Activated naive CD4-positive, alpha-beta T cell treated with anti-CD3 and anti-CD28 coated beads, Interleukin-2, amount 10 ng/mL, durations not matched to agents 7 days and 5 days (primary cell): ENCODE results near the gene HDAC11.
A peak's percentile ranks its signal among the peaks of the same experiment; 100 is the strongest.

Source experiments
- CTCF ChIA-PET: fragments of 350-600 bp; sonication (Branson Sonifier 250); formaldehyde crosslinking; loops from one replicate; lab custom pipeline; 2021; ENCODE audit warnings: antibody characterized with exemption; lab: Charles Lee
- DNase-seq: peaks from one replicate; pipeline ENCODE4 v3.0.0-alpha.2; 2020
- H3K27ac Mint-ChIP-seq: one replicate; pipeline ENCODE4 v1.8.0; 2021; ENCODE audit warnings: mild to moderate bottlenecking, moderate library complexity, mixed read lengths
- H3K27me3 Mint-ChIP-seq: one replicate; pipeline ENCODE4 v1.8.0; 2021; ENCODE audit warnings: mild to moderate bottlenecking, mixed read lengths
- H3K36me3 Mint-ChIP-seq: one replicate; pipeline ENCODE4 v1.8.0; 2021; ENCODE audit warnings: mixed read lengths
- H3K4me1 Mint-ChIP-seq: one replicate; pipeline ENCODE4 v1.8.0; 2021; ENCODE audit warnings: mixed read lengths
- H3K4me3 Mint-ChIP-seq: one replicate; pipeline ENCODE4 v1.8.0; 2021; ENCODE audit warnings: mild to moderate bottlenecking, moderate library complexity, mixed read lengths
- H3K9me3 Mint-ChIP-seq: one replicate; pipeline ENCODE4 v1.8.0; 2021; ENCODE audit warnings: mixed read lengths

The HDAC11 gene

DNA sequence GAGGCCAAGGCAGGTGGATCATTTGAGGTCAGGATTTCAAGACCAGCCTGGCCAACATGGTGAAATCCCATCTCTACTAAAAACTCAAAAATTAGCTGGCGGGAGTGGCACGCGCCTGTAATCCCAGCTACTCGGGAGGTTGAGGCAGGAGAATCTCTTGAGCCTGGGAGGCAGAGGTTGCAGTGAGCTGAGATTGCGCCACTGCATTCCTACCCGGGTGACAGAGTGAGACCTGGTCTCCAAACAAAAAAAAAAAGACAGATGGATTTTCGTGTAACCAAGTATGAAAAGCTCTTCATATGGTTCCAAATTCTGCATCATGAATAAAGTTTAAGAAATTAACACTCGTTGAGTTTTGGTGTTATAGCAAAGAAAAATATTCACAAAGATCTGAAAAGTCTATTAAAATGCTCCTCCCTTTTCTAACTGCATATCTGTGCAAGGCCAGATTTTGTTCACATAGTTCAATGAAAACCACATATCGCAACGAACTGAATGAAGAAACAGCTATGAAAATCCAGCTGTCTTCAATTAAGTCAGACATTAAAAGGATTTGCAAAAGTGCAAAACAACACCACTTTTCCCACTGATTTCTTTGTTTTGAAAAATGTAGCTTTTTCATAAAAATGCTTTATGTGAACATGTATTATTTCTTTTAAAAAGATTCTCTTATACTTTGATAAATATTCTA, 45.0 kb downstream of the HDAC11 start:
- DNase-seq = no peak

DNA sequence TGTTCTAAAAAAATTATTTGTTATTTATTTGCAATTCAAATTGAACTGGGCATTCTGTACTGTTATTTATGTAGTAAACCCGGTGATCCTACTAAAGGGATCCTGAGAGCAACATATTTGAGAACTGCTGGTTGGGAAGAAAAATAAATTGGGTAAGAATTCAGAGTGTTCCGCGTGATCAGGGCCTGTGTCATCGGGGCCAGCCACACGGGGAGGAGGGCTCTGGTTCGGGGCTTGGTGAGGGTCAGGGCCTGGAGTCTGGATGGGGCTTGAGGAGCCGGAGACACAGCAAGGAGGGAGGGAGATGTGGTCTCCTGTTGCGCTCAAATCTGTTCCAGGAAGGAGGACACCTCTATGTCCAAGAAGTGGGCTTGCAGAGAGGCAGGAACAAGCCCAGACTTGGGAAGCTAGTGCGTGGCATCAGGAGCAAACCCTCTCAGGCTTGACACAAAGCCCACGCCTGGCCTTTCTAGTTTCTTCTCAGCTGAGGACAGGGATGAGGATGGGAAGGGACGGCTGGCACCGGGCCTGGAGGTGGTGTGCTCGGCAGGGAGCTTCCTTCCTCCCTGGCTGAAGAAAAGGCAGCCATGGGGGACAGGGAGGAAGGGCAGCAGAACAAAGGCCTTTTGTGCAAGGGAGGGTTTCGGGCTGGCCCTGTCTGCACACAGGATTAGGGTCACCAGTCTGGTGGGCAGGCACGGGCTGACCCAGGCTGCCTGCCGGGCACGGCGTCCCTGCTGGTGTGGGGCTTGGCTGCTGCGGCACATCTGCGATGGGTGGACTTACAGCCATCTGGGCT, 45.9 kb downstream of the HDAC11 start:
- DNase-seq = no peak
- H3K9me3 Mint-ChIP-seq = no peaks in the 10 kb centered on the region
- no peaks in the 10 kb centered on the region for H3K4me1 Mint-ChIP-seq
- CTCF ChIA-PET = no interaction called here
- no peak overlapping the region for H3K27ac Mint-ChIP-seq
- no peak overlapping the region for H3K4me3 Mint-ChIP-seq
- H3K36me3 Mint-ChIP-seq = no peaks in the 10 kb centered on the region
- H3K27me3 Mint-ChIP-seq = peaks cover 40% of the 10 kb centered on the region

More for the DNA sequence above, 45.0 kb downstream of the HDAC11 start:
- Mint-ChIP-seq H3K4me3 (no peak overlapping the region), H3K9me3 (no peaks in the 10 kb centered on the region), H3K36me3 (no peaks in the 10 kb centered on the region), H3K4me1 (no peaks in the 10 kb centered on the region), H3K27ac (no peak overlapping the region), H3K27me3 (peaks cover 40% of the 10 kb centered on the region)
- CTCF ChIA-PET = interaction anchor here (1.0 kb wide), 1 partner anchor 30 kb away, joined by 3 read pairs; no protein-coding TSS in a partner anchor

GRCh38 chr3:13526626-13526949, 46.5 kb downstream of the HDAC11 start:
- Mint-ChIP-seq H3K9me3 (no peaks in the 10 kb centered on the region), H3K4me1 (no peaks in the 10 kb centered on the region), H3K36me3 (no peaks in the 10 kb centered on the region), H3K4me3 (no peak overlapping the region), H3K27ac (peak overlapping the region; percentile 17), H3K27me3 (peaks cover 40% of the 10 kb centered on the region)
- DNase-seq = no peak
- CTCF ChIA-PET = no interaction called here

DNA sequence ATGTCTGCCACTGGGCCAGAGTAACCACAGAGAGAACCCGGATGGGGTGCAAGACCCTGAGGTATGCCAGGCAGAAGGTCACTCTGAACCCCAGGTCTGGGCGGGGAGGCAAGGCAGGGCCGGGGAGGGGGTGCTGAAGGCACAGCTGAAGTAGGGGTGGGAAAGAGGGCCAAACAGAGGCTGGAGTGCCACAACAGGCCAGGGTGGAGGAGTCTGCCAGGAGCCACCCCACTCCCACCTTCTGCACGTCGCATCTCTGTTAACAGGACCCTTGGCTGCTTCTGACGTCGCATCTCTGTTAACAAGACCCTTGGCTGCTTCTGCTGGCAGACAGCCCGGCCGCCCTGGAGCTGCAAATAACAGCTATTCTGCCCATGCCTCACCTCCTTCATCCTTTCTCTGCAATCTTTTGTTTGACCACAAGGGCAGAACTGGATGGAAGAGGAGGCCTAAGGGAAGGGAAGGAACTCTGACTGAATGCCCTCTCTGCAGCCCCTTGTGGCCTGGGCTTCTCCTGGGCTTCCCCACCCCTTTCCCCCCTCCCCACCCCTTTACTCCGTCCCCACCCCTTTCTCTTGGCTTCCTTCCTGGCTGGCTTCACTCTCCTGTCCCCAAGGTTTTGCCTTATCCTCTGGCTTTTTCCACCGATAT, 48.2 kb downstream of the HDAC11 start:
- Mint-ChIP-seq H3K4me3 (no peak overlapping the region), H3K27ac (no peak overlapping the region), H3K9me3 (no peaks in the 10 kb centered on the region), H3K4me1 (no peaks in the 10 kb centered on the region), H3K36me3 (no peaks in the 10 kb centered on the region), H3K27me3 (peaks cover 44% of the 10 kb centered on the region)
- no peak for DNase-seq
- CTCF ChIA-PET = no interaction called here

GRCh38 chr3:13529196-13530112, 49.3 kb downstream of the HDAC11 start:
- no peaks in the 10 kb centered on the region for H3K4me1 Mint-ChIP-seq
- H3K9me3 Mint-ChIP-seq = no peaks in the 10 kb centered on the region
- H3K4me3 Mint-ChIP-seq = no peak overlapping the region
- H3K27ac Mint-ChIP-seq = no peak overlapping the region
- no peak for DNase-seq
- no peaks in the 10 kb centered on the region for H3K36me3 Mint-ChIP-seq
- CTCF ChIA-PET = no interaction called here
- H3K27me3 Mint-ChIP-seq = peaks cover 45% of the 10 kb centered on the region

GRCh38 chr3:13530241-13531009, 50.3 kb downstream of the HDAC11 start:
- no peak overlapping the region for H3K4me3 Mint-ChIP-seq
- no peak overlapping the region for H3K27ac Mint-ChIP-seq
- no peaks in the 10 kb centered on the region for H3K9me3 Mint-ChIP-seq
- peaks cover 55% of the 10 kb centered on the region for H3K27me3 Mint-ChIP-seq
- no peak for DNase-seq
- H3K36me3 Mint-ChIP-seq = no peaks in the 10 kb centered on the region
- no peaks in the 10 kb centered on the region for H3K4me1 Mint-ChIP-seq
- CTCF ChIA-PET = no interaction called here

GRCh38 chr3:13532085-13532484, 52.0 kb downstream of the HDAC11 start:
- no peak for DNase-seq
- Mint-ChIP-seq H3K27me3 (peaks cover 60% of the 10 kb centered on the region), H3K36me3 (no peaks in the 10 kb centered on the region), H3K27ac (no peak overlapping the region), H3K9me3 (no peaks in the 10 kb centered on the region), H3K4me3 (no peak overlapping the region), H3K4me1 (peaks cover 7% of the 10 kb centered on the region)
- CTCF ChIA-PET = no interaction called here

DNA sequence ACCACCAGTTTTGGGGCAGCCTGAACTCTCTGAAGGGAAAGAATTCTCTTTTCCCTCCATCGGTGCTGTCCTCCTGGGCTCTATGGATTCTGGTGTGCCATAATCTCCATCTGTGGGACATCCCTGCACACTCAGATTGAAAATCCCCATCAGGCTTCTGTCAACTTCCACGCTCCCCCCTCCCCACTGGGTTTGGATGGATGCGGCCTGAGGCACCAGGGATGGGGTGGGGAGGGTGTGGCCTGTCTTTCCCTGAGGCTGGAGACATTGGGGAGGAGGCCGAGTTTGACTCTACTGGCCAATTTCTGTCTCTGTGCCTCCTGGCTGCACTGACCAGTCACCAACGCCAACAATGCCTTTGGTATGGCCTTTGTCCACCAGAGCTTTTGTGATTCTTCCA, 52.5 kb downstream of the HDAC11 start:
- Mint-ChIP-seq H3K27me3 (peaks cover 62% of the 10 kb centered on the region), H3K4me3 (no peak overlapping the region)
- DNase-seq = no peak

GRCh38 chr3:13533885-13534301, 53.8 kb downstream of the HDAC11 start:
- peaks cover 58% of the 10 kb centered on the region for H3K27me3 Mint-ChIP-seq
- H3K4me3 Mint-ChIP-seq = no peak overlapping the region
- H3K9me3 Mint-ChIP-seq = no peaks in the 10 kb centered on the region
- no peak overlapping the region for H3K27ac Mint-ChIP-seq
- no peaks in the 10 kb centered on the region for H3K36me3 Mint-ChIP-seq
- no peak for DNase-seq
- CTCF ChIA-PET = interaction anchor here (1.0 to 1.5 kb wide), 3 partner anchors 10 to 114 kb away, joined by 3 read pairs; no protein-coding TSS in a partner anchor
- H3K4me1 Mint-ChIP-seq = peaks cover 7% of the 10 kb centered on the region

More for the DNA sequence above, 52.5 kb downstream of the HDAC11 start:
- Mint-ChIP-seq H3K27ac (no peak overlapping the region), H3K4me1 (peaks cover 7% of the 10 kb centered on the region), H3K36me3 (no peaks in the 10 kb centered on the region), H3K9me3 (no peaks in the 10 kb centered on the region)
- CTCF ChIA-PET = no interaction called here

DNA sequence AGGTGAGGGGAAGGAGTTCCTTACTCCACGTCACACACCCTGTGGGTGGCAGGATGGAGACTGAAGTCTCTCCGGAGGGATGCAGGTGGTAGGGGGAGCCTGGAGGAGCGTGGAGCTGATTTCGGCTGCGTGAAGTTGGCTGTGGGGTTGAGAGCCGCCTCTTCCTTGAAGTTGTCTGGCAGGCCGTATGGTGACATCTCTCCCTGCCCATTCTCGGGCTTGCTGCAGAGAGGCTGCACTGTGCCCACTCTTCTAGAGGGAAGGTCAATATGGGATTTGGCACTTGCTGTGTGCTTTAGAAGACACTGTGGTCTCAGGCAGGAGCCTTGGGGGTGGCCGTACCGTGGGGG, 55.4 kb downstream of the HDAC11 start:
- Mint-ChIP-seq H3K4me1 (peaks cover 7% of the 10 kb centered on the region), H3K4me3 (no peak overlapping the region), H3K36me3 (no peaks in the 10 kb centered on the region), H3K9me3 (no peaks in the 10 kb centered on the region), H3K27me3 (peaks cover 59% of the 10 kb centered on the region), H3K27ac (peak overlapping the region; percentile 71)
- no peak for DNase-seq
- CTCF ChIA-PET = no interaction called here

DNA sequence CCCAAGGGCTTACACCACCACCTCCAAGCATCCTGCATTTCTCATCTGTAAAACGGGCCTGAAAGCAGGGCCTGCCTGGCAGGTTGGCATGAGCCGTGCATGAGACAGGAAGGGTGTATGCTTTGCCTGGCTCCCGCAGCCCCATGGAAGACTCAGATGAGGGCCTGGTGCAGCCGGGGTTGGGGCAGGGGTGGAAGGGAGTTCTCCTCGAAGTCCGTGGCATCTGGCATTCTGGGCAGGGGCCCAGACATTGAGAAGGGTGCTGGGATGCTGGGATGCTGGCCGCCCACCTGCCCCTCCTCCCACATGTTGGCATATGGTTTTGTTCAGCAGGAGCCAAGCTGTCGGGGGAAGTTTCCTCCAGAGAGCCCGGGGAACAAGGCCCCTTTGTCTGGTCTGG, 55.8 kb downstream of the HDAC11 start:
- Mint-ChIP-seq H3K4me1 (peaks cover 8% of the 10 kb centered on the region), H3K4me3 (no peak overlapping the region), H3K27ac (no peak overlapping the region), H3K27me3 (peaks cover 63% of the 10 kb centered on the region), H3K9me3 (peaks cover 1% of the 10 kb centered on the region), H3K36me3 (no peaks in the 10 kb centered on the region)
- CTCF ChIA-PET = no interaction called here
- DNase-seq = no peak

- H3K27me3 Mint-ChIP-seq = peaks cover 68% of the 10 kb centered on the region
- no peak for DNase-seq
- CTCF ChIA-PET = no interaction called here
- peaks cover 3% of the 10 kb centered on the region for H3K9me3 Mint-ChIP-seq
- no peaks in the 10 kb centered on the region for H3K36me3 Mint-ChIP-seq
- peaks cover 10% of the 10 kb centered on the region for H3K4me1 Mint-ChIP-seq
- H3K27ac Mint-ChIP-seq = no peak overlapping the region
- no peak overlapping the region for H3K4me3 Mint-ChIP-seq
These were observed 56.3 kb downstream of the HDAC11 start for GRCh38 chr3:13536432-13536831.

DNA sequence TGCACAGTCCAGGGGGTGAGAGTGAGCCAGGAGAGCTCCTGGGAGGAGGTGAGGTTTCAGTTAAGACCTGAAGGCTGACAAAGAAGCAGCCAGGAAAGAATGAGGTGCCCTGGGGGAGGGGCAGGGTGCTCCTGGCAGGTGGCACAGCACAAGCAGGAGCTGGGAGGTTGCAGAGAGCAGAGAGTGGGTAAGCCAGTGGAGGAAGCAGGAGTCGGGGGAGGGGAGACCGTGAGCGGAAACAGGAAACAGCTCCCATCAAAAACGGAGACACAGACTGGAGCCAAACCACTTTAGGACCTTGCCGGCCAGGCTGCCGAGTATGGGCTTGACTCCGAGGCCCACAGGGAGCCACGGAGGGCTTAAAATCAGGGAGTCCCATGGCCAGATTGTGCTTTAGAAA, 56.7 kb downstream of the HDAC11 start:
- Mint-ChIP-seq H3K4me3 (no peak overlapping the region), H3K9me3 (peaks cover 3% of the 10 kb centered on the region)

More for the DNA sequence above, 56.7 kb downstream of the HDAC11 start:
- H3K27me3 Mint-ChIP-seq = peaks cover 70% of the 10 kb centered on the region
- H3K36me3 Mint-ChIP-seq = no peaks in the 10 kb centered on the region
- no peak for DNase-seq
- H3K4me1 Mint-ChIP-seq = peaks cover 10% of the 10 kb centered on the region
- no peak overlapping the region for H3K27ac Mint-ChIP-seq
- CTCF ChIA-PET = no interaction called here
